H9 (cell line): ENCODE data around the gene SOHLH2. TPM values are rescaled to one million over a fixed set of nuclear protein-coding genes. Genes with fewer than 3 reads are reported as not detected.

ENCODE experiments used
- DNase-seq: peaks from one replicate; pipeline ENCODE4 v3.0.0-alpha.2; 2017
- H2AFZ ChIP-seq: one replicate; pipeline ENCODE4 v1.6.1; 2013; ENCODE audit warnings: mild to moderate bottlenecking, low read length, control low read depth, moderate library complexity
- H2AK5ac ChIP-seq: 2 replicates; pipeline ENCODE4 v1.6.1; 2013; ENCODE audit warnings: low read length, control low read depth, mixed read lengths; ENCODE audit not compliant: insufficient read length
- H2BK120ac ChIP-seq: one replicate; pipeline ENCODE4 v1.6.1; 2013; ENCODE audit warnings: low read depth, mild to moderate bottlenecking, low read length, control low read depth, inconsistent platforms; ENCODE audit not compliant: poor library complexity, severe bottlenecking
- H2BK12ac ChIP-seq: 2 replicates; pipeline ENCODE4 v1.6.1; 2013; ENCODE audit warnings: low read length, control low read depth, mixed read lengths, low read depth; ENCODE audit not compliant: insufficient read length
- H2BK15ac ChIP-seq: 2 replicates; pipeline ENCODE4 v1.6.1; 2013; ENCODE audit warnings: low read depth, low read length, control low read depth
- H2BK20ac ChIP-seq: one replicate; pipeline ENCODE4 v1.6.1; 2013; ENCODE audit warnings: low read depth, mild to moderate bottlenecking, low read length, control low read depth, inconsistent platforms; ENCODE audit not compliant: poor library complexity, severe bottlenecking
- H2BK5ac ChIP-seq: 2 replicates; pipeline ENCODE4 v1.6.1; 2013; ENCODE audit warnings: low read length, control low read depth, mixed read lengths; ENCODE audit not compliant: insufficient read length
- H3K14ac ChIP-seq: 2 replicates; pipeline ENCODE4 v1.6.1; 2013; ENCODE audit warnings: low read length, control low read depth; ENCODE audit not compliant: insufficient read depth
- H3K18ac ChIP-seq: 2 replicates; pipeline ENCODE4 v1.6.1; 2013; ENCODE audit warnings: low read depth, mild to moderate bottlenecking, mixed read lengths, low read length, control low read depth; ENCODE audit not compliant: insufficient read length
- H3K23ac ChIP-seq: 2 replicates; pipeline ENCODE4 v1.6.1; 2013; ENCODE audit warnings: low read length, control low read depth, mixed read lengths, low read depth; ENCODE audit not compliant: insufficient read length
- H3K23me2 ChIP-seq: 2 replicates; pipeline ENCODE4 v1.6.1; 2013; ENCODE audit warnings: low read depth, mild to moderate bottlenecking, mixed read lengths, low read length, control low read depth; ENCODE audit not compliant: insufficient read length, poor library complexity, severe bottlenecking
- H3K27ac ChIP-seq: 2 replicates; pipeline ENCODE4 v1.5.1; 2013; ENCODE audit warnings: low read length, control low read depth, mixed read lengths, low read depth; ENCODE audit not compliant: insufficient read length
- H3K27me3 ChIP-seq: 2 replicates; pipeline ENCODE4 v1.6.1; 2013; ENCODE audit warnings: low read length, control low read depth, inconsistent platforms; ENCODE audit not compliant: insufficient read depth
- H3K4ac ChIP-seq: 2 replicates; pipeline ENCODE4 v1.6.1; 2013; ENCODE audit warnings: low read depth, mild to moderate bottlenecking, control low read depth, inconsistent platforms, low read length, moderate library complexity
- H3K4me1 ChIP-seq: 2 replicates; pipeline ENCODE4 v1.6.1; 2013; ENCODE audit warnings: low read length, control low read depth, inconsistent platforms; ENCODE audit not compliant: insufficient read depth
- H3K4me2 ChIP-seq: 2 replicates; pipeline ENCODE4 v1.6.1; 2013; ENCODE audit warnings: low read length, control low read depth, mixed read lengths; ENCODE audit not compliant: insufficient read length, insufficient read depth
- H3K56ac ChIP-seq: 2 replicates; pipeline ENCODE4 v1.6.1; 2013; ENCODE audit warnings: low read depth, mild to moderate bottlenecking, mixed read lengths, low read length, control low read depth; ENCODE audit not compliant: insufficient read length
- H3K79me1 ChIP-seq: 2 replicates; pipeline ENCODE4 v1.6.1; 2013; ENCODE audit warnings: low read depth, mild to moderate bottlenecking, moderate library complexity, low read length, control low read depth, inconsistent platforms; ENCODE audit not compliant: insufficient read depth, poor library complexity, severe bottlenecking
- H3K79me2 ChIP-seq: 2 replicates; pipeline ENCODE4 v1.6.1; 2013; ENCODE audit warnings: low read length, control low read depth, inconsistent platforms; ENCODE audit not compliant: insufficient read depth
- H3K9ac ChIP-seq: 2 replicates; pipeline ENCODE4 v1.6.1; 2013; ENCODE audit warnings: low read length, control low read depth, mixed read lengths; ENCODE audit not compliant: insufficient read length; ENCODE audit errors: extremely low read depth
- H3K9me3 ChIP-seq: one replicate; pipeline ENCODE4 v1.6.1; 2013; ENCODE audit warnings: low read depth, low read length, inconsistent platforms; ENCODE audit not compliant: control insufficient read depth
- H3T11ph ChIP-seq: one replicate; pipeline ENCODE4 v1.6.1; 2013; ENCODE audit warnings: mild to moderate bottlenecking, low read length, control low read depth, inconsistent platforms
- H4K20me1 ChIP-seq: one replicate; pipeline ENCODE4 v1.6.1; 2013; ENCODE audit not compliant: control insufficient read depth, insufficient read length, insufficient read depth
- H4K5ac ChIP-seq: 2 replicates; pipeline ENCODE4 v1.6.1; 2013; ENCODE audit warnings: low read depth, mild to moderate bottlenecking, mixed read lengths, low read length, control low read depth; ENCODE audit not compliant: insufficient read length
- H4K8ac ChIP-seq: replicated peaks from 2 replicates; pipeline ENCODE4 v1.6.1; 2013; ENCODE audit warnings: low read length, control low read depth, mixed read lengths, low read depth; ENCODE audit not compliant: insufficient read length
- H4K91ac ChIP-seq: 2 replicates; pipeline ENCODE4 v1.6.1; 2013; ENCODE audit warnings: low read depth, mild to moderate bottlenecking, moderate library complexity, mixed read lengths, low read length, control low read depth; ENCODE audit not compliant: insufficient read length
- H3K27ac Mint-ChIP-seq, 3 experiments: 2 replicates in 2 of 3; 3 replicates in 1 of 3; pipeline ENCODE4 v1.8.0; 2020 to 2021; ENCODE audit warnings: mixed read lengths in 3 of 3, mild to moderate bottlenecking in 1 of 3, moderate library complexity in 1 of 3
- H3K27me3 Mint-ChIP-seq: 2 replicates; pipeline ENCODE4 v1.8.0; 2021; ENCODE audit warnings: low read depth, mild to moderate bottlenecking, moderate library complexity, mixed read lengths
- H3K36me3 Mint-ChIP-seq, 3 experiments: 2 replicates in 2 of 3; 3 replicates in 1 of 3; pipeline ENCODE4 v1.8.0; 2020 to 2021; ENCODE audit warnings: low read depth in 3 of 3, mixed read lengths in 3 of 3; ENCODE audit not compliant: insufficient read depth in 1 of 3
- H3K4me1 Mint-ChIP-seq, 2 experiments: 2 replicates each; pipeline ENCODE4 v1.8.0; 2020; ENCODE audit warnings: mixed read lengths in 2 of 2
- H3K4me3 Mint-ChIP-seq, 2 experiments: 2 replicates in 1 of 2; 3 replicates in 1 of 2; pipeline ENCODE4 v1.8.0; 2020 to 2021; ENCODE audit warnings: mild to moderate bottlenecking in 2 of 2, mixed read lengths in 2 of 2, moderate library complexity in 1 of 2
- H3K9me3 Mint-ChIP-seq, 2 experiments: 2 replicates in 1 of 2; 3 replicates in 1 of 2; pipeline ENCODE4 v1.8.0; 2020; ENCODE audit warnings: mild to moderate bottlenecking in 2 of 2, mixed read lengths in 2 of 2, moderate library complexity in 1 of 2
- CTCF ChIP-seq: fragments of 200-600 bp; sonication (generic); conservative IDR thresholded peaks from 3 replicates; pipeline ENCODE4 v1.8.0; 2021; ENCODE audit warnings: antibody characterized with exemption, mild to moderate bottlenecking
- WGBS: extraction: QIAGEN DNeasy Blood & Tissue Kit; methylation state at CpG from one replicate; pipeline ENCODE4 v1.1.7; 2013; ENCODE audit warnings: missing lambda C conversion rate, low lambda C conversion rate, mixed read lengths; ENCODE audit not compliant: insufficient read length; ENCODE audit errors: extremely low coverage; 5-methylcytosine and 5-hydroxymethylcytosine counted together
- total RNA-seq: library from RNA; stranded (reverse); gene quantifications from 2 replicates; pipeline ENCODE4 v1.2.1, GENCODE V29; 2021

Gene SOHLH2
- total RNA-seq, 1 experiment from 2014 or later, result 1.3 TPM

- H3K79me2 ChIP-seq, result no peaks in the 10 kb centered on the region
- H3K4me1 ChIP-seq, result no peaks in the 10 kb centered on the region
- H2AK5ac ChIP-seq, result no peak overlapping the region
- H2BK15ac ChIP-seq, result no peak overlapping the region
- no peak overlapping the region for H2BK12ac ChIP-seq
- no peak overlapping the region for H2BK5ac ChIP-seq
- no peak overlapping the region for H2AFZ ChIP-seq
- H3K27ac Mint-ChIP-seq, result no peak overlapping the region
- H2BK20ac ChIP-seq, result no peak overlapping the region
- no peaks in the 10 kb centered on the region for H4K20me1 ChIP-seq
- peak; percentile 60 for DNase-seq
- H3K4ac ChIP-seq, result no peak overlapping the region
- H3K56ac ChIP-seq, result no peak overlapping the region
- H3K36me3 Mint-ChIP-seq, result peaks cover 0 to 3% (median 0%) of the 10 kb centered on the region in 3 experiments; a peak in 2 of 7 replicates
- no peak overlapping the region for H3K27ac ChIP-seq
- no peak overlapping the region for H3T11ph ChIP-seq
- no CpG with 5 or more reads among the region's 35 CpGs for WGBS
- H3K79me1 ChIP-seq, result no peaks in the 10 kb centered on the region
- H3K9me3 ChIP-seq, result no peaks in the 10 kb centered on the region
- H3K27me3 Mint-ChIP-seq, result peaks cover 26% of the 10 kb centered on the region
- no peak overlapping the region for H4K91ac ChIP-seq
- TF ChIP-seq CTCF, result peak; percentile 20; the same call in 1 of the 3 replicates
- H3K4me2 ChIP-seq, result peak overlapping the region; percentile 43
- H2BK120ac ChIP-seq, result no peak overlapping the region
- H3K23me2 ChIP-seq, result peaks cover 4% of the 10 kb centered on the region
- H3K27me3 ChIP-seq, result no peaks in the 10 kb centered on the region
- H3K4me3 Mint-ChIP-seq, result peak overlapping the region; percentile 49 to 77
- no peak overlapping the region for H4K5ac ChIP-seq
- no peak overlapping the region for H3K9ac ChIP-seq
- H3K4me1 Mint-ChIP-seq, result peaks cover 2 to 6% of the 10 kb centered on the region in 2 experiments
- no peak overlapping the region for H3K23ac ChIP-seq
- peaks cover 3 to 9% of the 10 kb centered on the region in 2 experiments; a peak in 3 of 5 replicates for H3K9me3 Mint-ChIP-seq
- no peak overlapping the region for H4K8ac ChIP-seq
- no peak overlapping the region for H3K18ac ChIP-seq
- H3K14ac ChIP-seq, result no peak overlapping the region
These were observed 59.6 kb downstream of the SOHLH2 start for GRCh38 chr13:36154567-36155291.
